Kidney tubule cell (primary cell): Measurements from ENCODE around the gene NKD1.
A peak's percentile ranks its signal among the peaks of the same experiment; 100 is the strongest.

ENCODE experiments used
- DNase-seq: peaks from one replicate; pipeline ENCODE4 v3.0.0-alpha.2; 2018; ENCODE audit warnings: low spot score

NKD1 gene

GRCh38 chr16:50696126-50696525 is 147.9 kb downstream of the NKD1 start:
- no peak for DNase-seq

- DNase-seq: peak; percentile 93
Measured at GRCh38 chr16:50696575-50697420, 148.6 kb downstream of the NKD1 start.

- no peak for DNase-seq
Measured at GRCh38 chr16:50697421-50697715, 149.2 kb downstream of the NKD1 start.

- peak; percentile 81 for DNase-seq
Measured at GRCh38 chr16:50697881-50698767, 149.9 kb downstream of the NKD1 start.
